Measurements from ENCODE around the gene SKAP1. TPM values are rescaled to one million over a fixed set of nuclear protein-coding genes. Genes with fewer than 3 reads are reported as not detected.
"Not testable (repeated sequence)": the region's sequence is repeated elsewhere in the genome, so short reads cannot be mapped to it uniquely, and the experiment has no call there.

SKAP1 gene
- total RNA-seq, 1 donor from 2014 or later, result 0.49 TPM

GRCh38 chr17:48420823-48421222 is 9.2 kb downstream of the SKAP1 start:
- Mint-ChIP-seq H3K27ac (ENCODE audit: unreplicated experiment) (no peak overlapping the region), H3K4me3 (no peak overlapping the region), H3K4me1 (no peaks in the 10 kb centered on the region), H3K27me3 (ENCODE audit: low read depth) (peaks cover 62% of the 10 kb centered on the region), H3K9me3 (no peaks in the 10 kb centered on the region), H3K36me3 (ENCODE audit: low read depth) (no peaks in the 10 kb centered on the region)
- TF ChIP-seq CTCF (conservative IDR thresholded peaks at IDR 0.05), result no peak
- no peak for DNase-seq (ENCODE audit: low read depth, low spot score)

- no peak for TF ChIP-seq CTCF (conservative IDR thresholded peaks at IDR 0.05)
- Mint-ChIP-seq H3K36me3 (ENCODE audit: low read depth) (no peaks in the 10 kb centered on the region), H3K4me1 (no peaks in the 10 kb centered on the region), H3K9me3 (no peaks in the 10 kb centered on the region), H3K27me3 (ENCODE audit: low read depth) (peaks cover 83% of the 10 kb centered on the region), H3K27ac (ENCODE audit: unreplicated experiment) (no peak overlapping the region), H3K4me3 (no peak overlapping the region)
- no peak for DNase-seq (ENCODE audit: low read depth, low spot score)
Observed at GRCh38 chr17:48416971-48417370, 13.0 kb downstream of the SKAP1 start.

- H3K36me3 Mint-ChIP-seq (ENCODE audit: low read depth), result no peaks in the 10 kb centered on the region
- no peaks in the 10 kb centered on the region for H3K4me1 Mint-ChIP-seq
- TF ChIP-seq CTCF (conservative IDR thresholded peaks at IDR 0.05), result no peak
- H3K27me3 Mint-ChIP-seq (ENCODE audit: low read depth), result peaks cover 91% of the 10 kb centered on the region
- H3K27ac Mint-ChIP-seq (ENCODE audit: unreplicated experiment), result no peak overlapping the region
- no peak for DNase-seq (ENCODE audit: low read depth, low spot score)
- H3K9me3 Mint-ChIP-seq, result no peaks in the 10 kb centered on the region
- no peak overlapping the region for H3K4me3 Mint-ChIP-seq
Observed at GRCh38 chr17:48413613-48414405, 16.2 kb downstream of the SKAP1 start.

- H3K36me3 Mint-ChIP-seq (ENCODE audit: low read depth), result no peaks in the 10 kb centered on the region
- TF ChIP-seq CTCF (conservative IDR thresholded peaks at IDR 0.05), result no peak
- H3K27me3 Mint-ChIP-seq (ENCODE audit: low read depth), result peaks cover 88% of the 10 kb centered on the region
- H3K4me3 Mint-ChIP-seq, result no peak overlapping the region
- no peak for DNase-seq (ENCODE audit: low read depth, low spot score)
- no peaks in the 10 kb centered on the region for H3K4me1 Mint-ChIP-seq
- no peak overlapping the region for H3K27ac Mint-ChIP-seq (ENCODE audit: unreplicated experiment)
- no peaks in the 10 kb centered on the region for H3K9me3 Mint-ChIP-seq
Observed at GRCh38 chr17:48412841-48413240, 17.2 kb downstream of the SKAP1 start.

- not testable (repeated sequence) for H3K36me3 Mint-ChIP-seq (ENCODE audit: low read depth); H3K4me3 Mint-ChIP-seq
- H3K27me3 Mint-ChIP-seq (ENCODE audit: low read depth), result peaks cover 86% of the 10 kb centered on the region
Observed at GRCh38 chr17:48410821-48411220, 19.2 kb downstream of the SKAP1 start.

More at GRCh38 chr17:48410821-48411220, 19.2 kb downstream of the SKAP1 start:
- H3K27ac Mint-ChIP-seq (ENCODE audit: unreplicated experiment); H3K9me3 Mint-ChIP-seq; DNase-seq (ENCODE audit: low read depth, low spot score); H3K4me1 Mint-ChIP-seq: not testable (repeated sequence)
- peak; percentile 29 for TF ChIP-seq CTCF (conservative IDR thresholded peaks at IDR 0.05)

Measured in neural crest cell (in vitro differentiated cells).